Mesendoderm (in vitro differentiated cells): ENCODE measurements around the gene MYO3A.
A peak's percentile ranks its signal among the peaks of the same experiment; 100 is the strongest.

Experiments
- DNase-seq: peaks from one replicate; pipeline ENCODE4 v3.0.0; 2013
- H2AK5ac ChIP-seq: 2 replicates; pipeline ENCODE4 v1.6.1; 2013; ENCODE audit warnings: low read length, inconsistent platforms
- H2BK120ac ChIP-seq: 2 replicates; pipeline ENCODE4 v1.6.1; 2013; ENCODE audit warnings: low read depth, mild to moderate bottlenecking, low read length, moderate library complexity, mixed read lengths
- H2BK15ac ChIP-seq: replicated peaks from 2 replicates; pipeline ENCODE4 v1.6.1; 2013; ENCODE audit warnings: low read depth, mild to moderate bottlenecking, moderate library complexity
- H2BK5ac ChIP-seq: 2 replicates; pipeline ENCODE4 v1.6.1; 2013; ENCODE audit warnings: low read length, inconsistent platforms
- H3K18ac ChIP-seq: 2 replicates; pipeline ENCODE4 v1.6.1; 2013; ENCODE audit warnings: mild to moderate bottlenecking, low read length, mixed read lengths
- H3K23ac ChIP-seq: one replicate; pipeline ENCODE4 v1.6.1; 2013; ENCODE audit warnings: low read length
- H3K27ac ChIP-seq: 2 replicates; pipeline ENCODE4 v1.5.1; 2013; ENCODE audit warnings: low read depth, mild to moderate bottlenecking, inconsistent platforms, low read length, moderate library complexity
- H3K27me3 ChIP-seq: 2 replicates; pipeline ENCODE4 v1.6.1; 2013; ENCODE audit warnings: low read length, control low read depth, mild to moderate bottlenecking, inconsistent platforms; ENCODE audit not compliant: insufficient read depth, poor library complexity
- H3K36me3 ChIP-seq: 2 replicates; pipeline ENCODE4 v1.6.1; 2013; ENCODE audit warnings: low read length, inconsistent platforms; ENCODE audit not compliant: control insufficient read depth, insufficient read depth
- H3K4ac ChIP-seq: one replicate; pipeline ENCODE4 v1.6.1; 2013; ENCODE audit warnings: low read depth, mild to moderate bottlenecking, low read length, moderate library complexity
- H3K4me1 ChIP-seq: 2 replicates; pipeline ENCODE4 v1.6.1; 2013; ENCODE audit warnings: low read depth, low read length, inconsistent platforms; ENCODE audit not compliant: control insufficient read depth
- H3K4me2 ChIP-seq: 2 replicates; pipeline ENCODE4 v1.6.1; 2013; ENCODE audit warnings: low read length
- H3K4me3 ChIP-seq: 2 replicates; pipeline ENCODE4 v1.5.1; 2013; ENCODE audit warnings: mild to moderate bottlenecking, low read length
- H3K56ac ChIP-seq: one replicate; pipeline ENCODE4 v1.6.1; 2013; ENCODE audit warnings: low read length
- H3K79me1 ChIP-seq: 2 replicates; pipeline ENCODE4 v1.6.1; 2013; ENCODE audit warnings: low read length, inconsistent platforms
- H3K79me2 ChIP-seq: 2 replicates; pipeline ENCODE4 v1.6.1; 2013; ENCODE audit warnings: mild to moderate bottlenecking, low read length; ENCODE audit not compliant: control insufficient read depth, insufficient read depth
- H3K9ac ChIP-seq: 2 replicates; pipeline ENCODE4 v1.6.1; 2013; ENCODE audit warnings: low read length, inconsistent platforms
- H4K5ac ChIP-seq: one replicate; pipeline ENCODE4 v1.6.1; 2013; ENCODE audit warnings: low read length
- H4K8ac ChIP-seq: one replicate; pipeline ENCODE4 v1.6.1; 2013; ENCODE audit warnings: low read depth, mild to moderate bottlenecking, control low read depth, low read length, moderate library complexity
- WGBS: extraction: QIAGEN DNeasy Blood & Tissue Kit; methylation state at CpG from one replicate; pipeline ENCODE4 v1.1.7; 2013; ENCODE audit warnings: low lambda C conversion rate, missing lambda C conversion rate; ENCODE audit not compliant: insufficient coverage; ENCODE audit errors: extremely low coverage; 5-methylcytosine and 5-hydroxymethylcytosine counted together

Gene MYO3A

GRCh38 chr10:25896421-25896820 lies 37.6 kb upstream of the MYO3A start:
- H2BK15ac ChIP-seq: no peak overlapping the region
- H3K27ac ChIP-seq: peak overlapping the region; percentile 72
- no peak overlapping the region for H3K9ac ChIP-seq
- no peak overlapping the region for H2AK5ac ChIP-seq
- no peaks in the 10 kb centered on the region for H3K27me3 ChIP-seq
- H3K4ac ChIP-seq: peak overlapping the region; percentile 91
- H2BK120ac ChIP-seq: peak overlapping the region; percentile 90
- WGBS: no CpG with 5 or more reads among the region's 3 CpGs
- no peak overlapping the region for H3K4me2 ChIP-seq
- no peak overlapping the region for H3K23ac ChIP-seq
- DNase-seq: peak; percentile 84
- H3K4me3 ChIP-seq: no peak overlapping the region
- H3K4me1 ChIP-seq: peaks cover 17% of the 10 kb centered on the region
- no peaks in the 10 kb centered on the region for H3K79me2 ChIP-seq
- H3K79me1 ChIP-seq: no peaks in the 10 kb centered on the region
- no peak overlapping the region for H3K18ac ChIP-seq
- H2BK5ac ChIP-seq: peak overlapping the region; percentile 94
- no peaks in the 10 kb centered on the region for H3K36me3 ChIP-seq
- peak overlapping the region; percentile 76 for H3K56ac ChIP-seq
- no peak overlapping the region for H4K5ac ChIP-seq
- H4K8ac ChIP-seq: no peak overlapping the region

GRCh38 chr10:25899304-25899703 lies 34.7 kb upstream of the MYO3A start:
- Histone ChIP-seq H3K56ac (peak overlapping the region; percentile 45), H3K79me2 (no peaks in the 10 kb centered on the region), H3K23ac (no peak overlapping the region), H4K8ac (no peak overlapping the region), H3K27me3 (no peaks in the 10 kb centered on the region), H3K4me2 (no peak overlapping the region), H3K4ac (peak overlapping the region; percentile 31), H3K4me3 (no peak overlapping the region), H3K36me3 (no peaks in the 10 kb centered on the region), H2BK15ac (peak overlapping the region; percentile 36), H2AK5ac (no peak overlapping the region), H3K4me1 (peaks cover 32% of the 10 kb centered on the region), H3K9ac (no peak overlapping the region), H2BK120ac (no peak overlapping the region), H4K5ac (no peak overlapping the region), H3K18ac (peak overlapping the region; percentile 98), H2BK5ac (peak overlapping the region; percentile 47), H3K27ac (peak overlapping the region; percentile 88), H3K79me1 (no peaks in the 10 kb centered on the region)
- WGBS: no CpG with 5 or more reads among the region's 3 CpGs
- DNase-seq: peak; percentile 83

- Histone ChIP-seq H3K36me3 (no peaks in the 10 kb centered on the region), H3K79me1 (no peaks in the 10 kb centered on the region), H2BK5ac (peak overlapping the region; percentile 97), H3K56ac (peak overlapping the region; percentile 61), H3K23ac (no peak overlapping the region), H2AK5ac (peak overlapping the region; percentile 93), H3K4ac (peak overlapping the region; percentile 100), H2BK15ac (no peak overlapping the region), H3K27ac (no peak overlapping the region), H3K18ac (peak overlapping the region; percentile 28), H3K4me3 (no peak overlapping the region), H3K4me1 (peaks cover 36% of the 10 kb centered on the region), H3K4me2 (no peak overlapping the region), H4K8ac (no peak overlapping the region), H3K9ac (peak overlapping the region; percentile 22), H2BK120ac (peak overlapping the region; percentile 66), H3K27me3 (no peaks in the 10 kb centered on the region), H4K5ac (no peak overlapping the region), H3K79me2 (no peaks in the 10 kb centered on the region)
- DNase-seq: no peak
- no CpG with 5 or more reads among the region's 4 CpGs for WGBS
Observed at GRCh38 chr10:25901199-25901598, 32.8 kb upstream of the MYO3A start.

- H2BK5ac ChIP-seq: peak overlapping the region; percentile 89
- no peaks in the 10 kb centered on the region for H3K36me3 ChIP-seq
- H3K4me3 ChIP-seq: no peak overlapping the region
- H4K8ac ChIP-seq: no peak overlapping the region
- peak overlapping the region; percentile 61 for H3K56ac ChIP-seq
- H3K4me1 ChIP-seq: peaks cover 31% of the 10 kb centered on the region
- peak overlapping the region; percentile 60 for H3K18ac ChIP-seq
- no peak overlapping the region for H3K4me2 ChIP-seq
- DNase-seq: no peak
- H2AK5ac ChIP-seq: no peak overlapping the region
- WGBS: no CpG with 5 or more reads among the region's 5 CpGs
- H3K27me3 ChIP-seq: no peaks in the 10 kb centered on the region
- peak overlapping the region; percentile 55 for H3K4ac ChIP-seq
- H3K79me1 ChIP-seq: no peaks in the 10 kb centered on the region
- peak overlapping the region; percentile 78 for H2BK120ac ChIP-seq
- H3K23ac ChIP-seq: no peak overlapping the region
- peak overlapping the region; percentile 12 for H3K27ac ChIP-seq
- no peak overlapping the region for H2BK15ac ChIP-seq
- H3K79me2 ChIP-seq: no peaks in the 10 kb centered on the region
- H3K9ac ChIP-seq: no peak overlapping the region
- no peak overlapping the region for H4K5ac ChIP-seq
Observed at GRCh38 chr10:25902002-25902401, 32.0 kb upstream of the MYO3A start.

- no CpG with 5 or more reads among the region's 4 CpGs for WGBS
- peaks cover 11% of the 10 kb centered on the region for H3K4me1 ChIP-seq
- peak; percentile 15 for DNase-seq
- no peak overlapping the region for H2BK120ac ChIP-seq
- H3K79me1 ChIP-seq: no peaks in the 10 kb centered on the region
- no peak overlapping the region for H4K5ac ChIP-seq
- no peak overlapping the region for H3K9ac ChIP-seq
- H4K8ac ChIP-seq: no peak overlapping the region
- no peaks in the 10 kb centered on the region for H3K27me3 ChIP-seq
- H3K18ac ChIP-seq: peak overlapping the region; percentile 3
- H2BK5ac ChIP-seq: peak overlapping the region; percentile 61
- H3K79me2 ChIP-seq: no peaks in the 10 kb centered on the region
- H3K23ac ChIP-seq: no peak overlapping the region
- H3K4me3 ChIP-seq: no peak overlapping the region
- peak overlapping the region; percentile 72 for H2AK5ac ChIP-seq
- H2BK15ac ChIP-seq: no peak overlapping the region
- no peak overlapping the region for H3K4ac ChIP-seq
- H3K27ac ChIP-seq: no peak overlapping the region
- H3K4me2 ChIP-seq: no peak overlapping the region
- peak overlapping the region; percentile 30 for H3K56ac ChIP-seq
- H3K36me3 ChIP-seq: no peaks in the 10 kb centered on the region
Observed at GRCh38 chr10:25907261-25907660, 26.8 kb upstream of the MYO3A start.

GRCh38 chr10:25912866-25913265 lies 21.2 kb upstream of the MYO3A start:
- WGBS: no CpG with 5 or more reads among the region's 2 CpGs
- H3K23ac ChIP-seq: no peak overlapping the region
- H3K36me3 ChIP-seq: no peaks in the 10 kb centered on the region
- no peaks in the 10 kb centered on the region for H3K4me1 ChIP-seq
- H3K27me3 ChIP-seq: no peaks in the 10 kb centered on the region
- no peak overlapping the region for H4K5ac ChIP-seq
- H2BK15ac ChIP-seq: no peak overlapping the region
- H3K56ac ChIP-seq: no peak overlapping the region
- no peak overlapping the region for H3K27ac ChIP-seq
- no peak overlapping the region for H3K4me3 ChIP-seq
- peak; percentile 71 for DNase-seq
- no peak overlapping the region for H2BK5ac ChIP-seq
- no peak overlapping the region for H3K9ac ChIP-seq
- H4K8ac ChIP-seq: no peak overlapping the region
- H3K18ac ChIP-seq: no peak overlapping the region
- no peak overlapping the region for H3K4me2 ChIP-seq
- no peak overlapping the region for H2BK120ac ChIP-seq
- no peaks in the 10 kb centered on the region for H3K79me1 ChIP-seq
- no peak overlapping the region for H2AK5ac ChIP-seq
- no peak overlapping the region for H3K4ac ChIP-seq
- H3K79me2 ChIP-seq: no peaks in the 10 kb centered on the region
